Colon (tissue), 2 donors: ENCODE measurements around the gene SPATA33.

Source experiments
- FAIRE-seq: peaks from 2 replicates; lab custom pipeline; 2012; peaks lifted over from hg19 to GRCh38; lab: Jason Lieb, UNC
- donor health status: control.
- donor health status: control.

The SPATA33 gene

DNA sequence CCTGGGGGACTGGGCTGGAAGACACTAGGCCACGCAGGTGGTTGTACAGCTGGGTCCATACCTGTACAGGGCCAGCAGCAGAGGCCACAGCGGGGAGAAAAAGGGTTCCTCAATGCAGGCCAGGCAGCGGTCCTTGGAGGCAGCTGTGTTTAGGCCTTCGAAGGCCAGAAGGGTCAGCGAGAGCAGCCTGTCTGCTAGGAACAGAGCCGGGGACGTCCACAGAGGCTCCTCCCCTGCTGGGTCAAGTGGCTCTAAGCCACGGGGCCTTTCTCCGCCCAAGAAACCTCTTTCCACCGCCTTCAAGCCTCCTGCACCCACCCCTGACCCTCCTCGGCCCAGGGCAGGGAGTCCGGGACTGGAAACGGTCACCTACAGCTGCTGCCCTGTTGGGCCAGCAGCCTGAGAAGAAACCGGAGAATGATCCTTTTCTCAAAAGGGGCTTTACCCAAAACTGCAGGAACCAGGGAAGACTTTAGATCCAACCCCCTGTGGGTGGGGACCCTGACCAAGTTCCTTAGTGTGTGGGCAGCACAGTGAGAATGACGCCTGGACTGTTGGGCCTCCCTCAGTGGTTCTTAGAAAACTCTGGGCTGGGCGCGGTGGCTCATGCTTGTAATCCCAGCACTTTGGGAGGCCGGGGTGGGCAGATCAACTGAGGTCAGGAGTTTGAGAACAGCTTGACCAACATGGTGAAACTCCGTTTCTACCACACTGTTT lies 52.2 kb downstream of the SPATA33 start:
- no peak for FAIRE-seq

DNA sequence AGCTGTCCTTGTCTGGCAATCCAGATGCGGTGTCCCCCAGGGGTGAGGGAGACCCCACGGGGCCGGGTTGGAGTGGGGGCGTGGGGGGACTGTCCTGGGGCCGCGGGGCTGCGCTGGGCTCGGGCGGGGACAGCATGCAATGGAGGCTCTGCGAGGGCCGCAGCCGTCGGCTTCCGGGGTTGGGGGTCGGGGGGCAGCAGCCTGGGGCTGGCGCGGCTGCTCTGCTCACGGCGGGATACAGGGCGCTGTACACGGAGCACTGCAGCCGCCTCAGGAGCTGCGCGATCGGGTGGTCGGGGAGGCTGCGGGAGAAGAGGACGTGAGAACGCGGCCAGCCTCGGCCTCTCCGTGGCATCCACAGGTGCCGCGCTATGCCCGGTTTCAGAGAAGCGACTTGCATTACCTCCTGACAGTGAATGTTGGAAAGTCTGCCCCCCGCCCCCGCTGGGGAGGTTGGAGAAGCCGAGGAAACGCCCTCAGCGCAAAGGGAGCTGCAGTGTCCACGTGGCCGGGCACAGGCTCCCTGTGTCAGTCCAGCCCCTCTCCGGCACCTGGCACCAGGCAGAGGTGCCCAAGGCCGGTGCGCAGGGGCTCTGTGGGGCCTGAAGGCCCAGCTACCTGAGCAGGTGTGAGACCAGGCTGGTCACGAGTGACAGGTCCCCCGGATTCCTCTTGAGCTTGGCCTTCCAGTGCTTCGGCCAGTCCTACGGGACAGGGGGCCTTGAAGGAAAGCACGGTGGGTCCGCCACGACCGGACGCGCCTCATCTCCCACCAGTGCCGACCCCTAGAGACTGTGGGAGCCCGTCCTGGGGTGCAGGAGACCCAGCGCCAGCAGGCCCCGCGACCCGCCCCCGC lies 53.3 kb downstream of the SPATA33 start:
- no peak for FAIRE-seq

- no peak for FAIRE-seq
These were observed 54.1 kb downstream of the SPATA33 start for GRCh38 chr16:89711601-89712273.

DNA sequence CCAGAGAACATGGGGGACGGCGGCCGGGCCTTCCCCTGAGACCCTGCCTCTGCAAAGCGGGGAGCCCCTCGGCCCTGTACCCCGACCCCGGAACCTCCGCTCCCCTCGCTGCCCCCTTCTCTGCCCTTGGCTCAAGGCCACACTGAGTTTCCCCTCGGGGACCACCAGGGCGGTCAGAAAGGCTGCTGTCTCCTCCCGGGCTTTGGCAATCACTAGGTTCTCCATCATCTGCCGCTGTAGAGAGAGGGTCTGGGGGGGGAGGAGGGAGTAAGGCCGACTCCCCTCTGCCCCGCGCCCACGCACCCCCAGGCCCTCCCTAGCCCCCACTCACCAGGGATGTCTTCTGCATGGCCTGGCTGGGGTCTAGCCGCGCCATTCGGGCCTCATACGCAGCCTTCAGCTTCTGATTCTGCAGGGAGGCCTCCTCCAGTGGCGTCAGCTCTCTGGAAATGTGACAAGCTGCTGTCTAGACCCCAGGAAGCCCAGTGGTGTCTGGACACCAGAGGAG lies 54.7 kb downstream of the SPATA33 start:
- no peak for FAIRE-seq

- FAIRE-seq, result no peak
These were observed 58.9 kb downstream of the SPATA33 start for GRCh38 chr16:89716493-89716892.

DNA sequence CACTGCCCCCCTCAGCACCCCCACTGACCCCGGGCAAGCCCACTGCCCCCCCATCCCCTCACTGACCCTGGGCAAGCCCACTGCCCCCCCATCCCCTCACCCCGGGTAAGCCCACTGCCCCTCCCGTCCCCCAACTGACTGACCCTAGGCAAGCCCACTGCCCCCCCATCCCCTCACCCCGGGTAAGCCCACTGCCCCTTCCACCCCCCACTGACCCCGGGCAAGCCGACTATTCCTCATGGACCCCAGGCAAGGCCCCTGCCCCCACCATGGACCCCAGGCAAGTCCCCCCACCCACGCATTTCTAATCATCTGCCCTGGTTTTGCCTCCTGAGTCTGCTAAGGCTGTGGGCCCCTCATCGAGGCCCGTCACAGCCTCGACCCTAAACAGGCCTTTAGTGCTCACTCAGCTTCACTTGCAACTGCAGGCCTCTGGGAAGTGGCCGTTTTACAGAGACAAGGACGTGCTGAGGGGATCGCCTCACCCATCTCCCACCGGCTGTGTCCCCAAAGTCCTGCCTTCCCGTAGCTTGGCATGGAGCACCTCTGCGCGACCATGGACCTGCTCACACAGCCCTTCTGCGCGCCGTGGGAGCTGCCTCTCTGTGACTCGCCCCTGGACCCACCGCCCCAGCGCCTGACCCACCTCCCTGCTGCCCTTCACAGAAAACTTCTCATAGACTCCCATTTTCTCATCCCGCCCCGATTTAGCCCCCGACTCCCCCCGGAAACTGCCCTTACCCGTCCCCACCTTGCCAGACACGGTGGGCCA lies 59.5 kb downstream of the SPATA33 start:
- no peak for FAIRE-seq

DNA sequence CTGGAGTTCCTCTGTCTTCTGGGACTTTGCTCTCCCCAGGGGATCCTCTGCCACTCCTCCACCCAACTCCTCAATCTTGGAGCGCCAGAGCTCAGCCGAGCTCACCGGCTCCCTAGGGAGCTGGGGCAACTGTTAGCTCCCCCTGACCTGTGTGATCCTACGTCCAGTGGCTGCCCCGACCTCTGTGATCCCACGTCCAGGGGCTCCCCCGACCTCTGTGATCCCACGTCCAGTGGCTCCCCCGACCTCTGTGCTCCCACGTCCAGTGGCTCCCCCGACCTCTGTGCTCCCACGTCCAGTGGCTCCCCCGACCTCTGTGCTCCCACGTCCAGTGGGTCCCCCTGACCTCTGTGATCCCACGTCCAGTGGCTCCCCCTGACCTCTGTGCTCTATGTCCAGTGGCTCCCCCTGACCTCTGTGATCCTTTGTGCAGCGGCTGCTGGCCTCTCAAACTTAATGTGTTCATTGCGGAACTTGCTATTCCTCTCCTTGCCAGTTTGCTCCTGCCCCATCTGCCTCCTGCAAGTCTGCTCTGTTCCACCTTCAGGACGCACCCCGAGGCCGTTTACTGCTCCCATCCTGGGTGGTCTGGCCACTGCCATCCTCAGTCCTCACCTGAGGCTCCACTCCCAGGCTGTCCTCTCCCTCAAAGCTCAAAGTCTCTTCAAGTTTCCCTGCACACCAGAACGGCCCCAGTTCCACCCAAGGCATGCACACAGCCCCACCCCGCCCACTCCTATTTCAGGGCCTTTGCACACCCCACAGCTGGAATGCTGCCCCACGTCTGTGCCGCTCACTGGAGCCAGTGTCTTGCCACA lies 60.3 kb downstream of the SPATA33 start:
- FAIRE-seq, result no peak
